Measurements from ENCODE around the gene MIGA2. TPM values are rescaled to one million over a fixed set of nuclear protein-coding genes. Genes with fewer than 3 reads are reported as not detected.
A peak's percentile ranks its signal among the peaks of the same experiment; 100 is the strongest.

MIGA2 gene
- polyA plus RNA-seq, 6 donors from 2014 or later, result 2.7 to 12.8 (median 6.2) TPM

GRCh38 chr9:129060991-129061390, 24.6 kb downstream of the MIGA2 start:
- no peaks in the 10 kb centered on the region for H3K27me3 Mint-ChIP-seq
- H3K9me3 Mint-ChIP-seq, result no peaks in the 10 kb centered on the region
- DNase-seq (no peak), ATAC-seq (ENCODE audit: low read depth in 2 of 2) (no peak)
- H3K27ac Mint-ChIP-seq, result peak overlapping the region in 1 of 6 donors; percentile 1
- no peaks in the 10 kb centered on the region for H3K4me1 Mint-ChIP-seq
- no peak overlapping the region for H3K4me3 Mint-ChIP-seq
- H3K36me3 Mint-ChIP-seq, result peaks cover 0 to 6% of the 10 kb centered on the region in 2 donors

- no peak for DNase-seq
- no peak for ATAC-seq (ENCODE audit: low read depth in 2 of 2)
- H3K4me3 Mint-ChIP-seq, result no peak overlapping the region
- H3K9me3 Mint-ChIP-seq, result no peaks in the 10 kb centered on the region
- H3K27ac Mint-ChIP-seq, result no peak overlapping the region
- H3K4me1 Mint-ChIP-seq, result peaks cover under 1 to 1% (median under 1%) of the 10 kb centered on the region in 3 donors
- H3K36me3 Mint-ChIP-seq, result peaks cover 0 to 6% of the 10 kb centered on the region in 2 donors
- H3K27me3 Mint-ChIP-seq, result no peaks in the 10 kb centered on the region
Measured at GRCh38 chr9:129063061-129063460, 26.6 kb downstream of the MIGA2 start.

DNA sequence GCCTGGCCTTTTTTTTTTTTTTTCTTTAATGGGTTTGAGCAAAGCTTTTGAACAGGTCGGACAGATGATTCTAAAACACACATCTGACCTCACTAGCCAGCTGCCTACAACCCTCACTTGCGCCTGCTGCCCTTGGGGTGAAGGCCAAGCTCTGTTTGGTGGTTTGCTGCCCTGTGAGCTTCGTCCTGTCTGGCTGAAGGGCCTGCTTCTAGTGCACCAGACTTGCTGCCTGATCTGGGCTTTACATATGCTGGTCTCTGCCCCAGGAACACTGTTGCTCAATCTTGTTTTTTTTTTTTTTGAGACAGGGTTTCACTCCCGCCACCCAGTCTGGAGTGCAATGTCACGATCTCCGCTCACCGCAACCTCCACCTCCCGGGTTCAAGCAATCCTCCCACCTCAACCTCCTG, 28.1 kb downstream of the MIGA2 start:
- H3K27ac Mint-ChIP-seq, result no peak overlapping the region
- H3K4me3 Mint-ChIP-seq, result no peak overlapping the region
- no peaks in the 10 kb centered on the region for H3K27me3 Mint-ChIP-seq
- no peak for DNase-seq
- no peak for ATAC-seq (ENCODE audit: low read depth in 2 of 2)
- H3K9me3 Mint-ChIP-seq, result no peaks in the 10 kb centered on the region
- peaks cover 0 to 6% of the 10 kb centered on the region in 2 donors for H3K36me3 Mint-ChIP-seq
- peaks cover 14 to 16% (median 14%) of the 10 kb centered on the region in 3 donors for H3K4me1 Mint-ChIP-seq

GRCh38 chr9:129068110-129068509, 31.7 kb downstream of the MIGA2 start:
- peaks cover 0 to 6% of the 10 kb centered on the region in 2 donors for H3K36me3 Mint-ChIP-seq
- H3K4me1 Mint-ChIP-seq, result peaks cover 19 to 38% (median 31%) of the 10 kb centered on the region in 3 donors
- H3K4me3 Mint-ChIP-seq, result peak overlapping the region in 6 of 8 donors; percentile 61 to 87 (median 83)
- DNase-seq (no peak), ATAC-seq (ENCODE audit: low read depth in 2 of 2) (no peak)
- H3K27ac Mint-ChIP-seq, result peak overlapping the region in 5 of 6 donors; percentile 84 to 96 (median 94)
- no peaks in the 10 kb centered on the region for H3K9me3 Mint-ChIP-seq
- H3K27me3 Mint-ChIP-seq, result no peaks in the 10 kb centered on the region

GRCh38 chr9:129068990-129069861, 32.8 kb downstream of the MIGA2 start:
- peak overlapping the region; percentile 61 to 94 (median 84) for H3K4me3 Mint-ChIP-seq
- no peaks in the 10 kb centered on the region for H3K9me3 Mint-ChIP-seq
- no peaks in the 10 kb centered on the region for H3K27me3 Mint-ChIP-seq
- peak overlapping the region; percentile 84 to 96 (median 94) for H3K27ac Mint-ChIP-seq
- DNase-seq (peak; percentile 84), ATAC-seq (ENCODE audit: low read depth in 2 of 2) (peak; percentile 100)
- H3K36me3 Mint-ChIP-seq, result no peaks in the 10 kb centered on the region
- peaks cover 19 to 38% (median 31%) of the 10 kb centered on the region in 3 donors for H3K4me1 Mint-ChIP-seq

DNA sequence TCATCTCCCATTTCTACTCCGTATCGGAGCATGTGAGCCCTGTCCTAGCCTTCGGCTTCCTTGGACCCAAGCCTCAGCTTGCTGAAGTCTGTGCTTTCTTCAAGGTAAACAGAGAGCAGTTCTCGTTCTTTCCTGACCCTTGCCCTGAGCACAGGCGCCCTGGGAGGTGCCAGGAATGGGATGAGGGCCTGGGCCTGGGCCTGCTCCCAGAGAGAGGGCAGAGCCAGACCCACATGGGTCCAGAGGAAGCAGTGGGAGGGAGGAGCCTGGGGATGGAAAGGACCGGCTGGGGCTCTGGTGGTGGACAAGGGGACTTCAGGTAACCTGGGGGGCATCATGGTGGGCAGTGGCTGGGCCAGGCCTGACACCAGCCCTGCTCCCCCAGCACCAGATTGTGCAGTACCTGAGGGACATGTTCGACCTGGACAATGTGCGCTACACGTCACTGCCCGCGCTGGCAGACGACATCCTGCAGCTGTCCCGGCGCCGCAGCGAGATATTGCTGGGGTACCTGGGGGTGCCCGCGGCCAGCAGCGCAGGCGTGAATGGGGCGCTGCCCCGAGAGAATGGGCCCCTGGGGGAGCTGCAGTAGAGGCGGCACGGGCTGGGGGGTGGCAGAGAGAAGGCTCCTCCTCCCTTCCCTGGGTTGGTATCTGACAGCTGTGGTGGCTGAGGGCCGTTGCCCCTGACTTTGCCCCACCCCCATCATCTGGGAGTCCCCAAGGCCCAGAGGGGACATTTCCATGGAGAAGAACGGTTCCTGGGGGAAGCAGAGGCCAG, 33.6 kb downstream of the MIGA2 start:
- ATAC-seq (ENCODE audit: low read depth in 2 of 2) (no peak), DNase-seq (no peak)
- peak overlapping the region; percentile 61 to 94 (median 84) for H3K4me3 Mint-ChIP-seq
- no peaks in the 10 kb centered on the region for H3K36me3 Mint-ChIP-seq
- H3K27ac Mint-ChIP-seq, result peak overlapping the region in 2 of 6 donors; percentile 94 to 96
- H3K4me1 Mint-ChIP-seq, result peaks cover 19 to 38% (median 31%) of the 10 kb centered on the region in 3 donors
- H3K27me3 Mint-ChIP-seq, result no peaks in the 10 kb centered on the region
- H3K9me3 Mint-ChIP-seq, result no peaks in the 10 kb centered on the region

GRCh38 chr9:129070696-129071525, 34.5 kb downstream of the MIGA2 start:
- Mint-ChIP-seq H3K36me3 (no peaks in the 10 kb centered on the region), H3K4me1 (peaks cover 19 to 38% (median 31%) of the 10 kb centered on the region in 3 donors)

GRCh38 chr9:129071526-129072126, 35.2 kb downstream of the MIGA2 start:
- DNase-seq (no peak), ATAC-seq (ENCODE audit: low read depth in 2 of 2) (no peak)
- no peak overlapping the region for H3K27ac Mint-ChIP-seq
- H3K27me3 Mint-ChIP-seq, result no peaks in the 10 kb centered on the region
- no peak overlapping the region for H3K4me3 Mint-ChIP-seq
- no peaks in the 10 kb centered on the region for H3K36me3 Mint-ChIP-seq
- H3K9me3 Mint-ChIP-seq, result no peaks in the 10 kb centered on the region
- H3K4me1 Mint-ChIP-seq, result peaks cover 19 to 38% (median 31%) of the 10 kb centered on the region in 3 donors

More at GRCh38 chr9:129070696-129071525, 34.5 kb downstream of the MIGA2 start:
- Mint-ChIP-seq H3K27ac (peak overlapping the region in 2 of 6 donors; percentile 24 to 42), H3K4me3 (peak overlapping the region in 1 of 8 donors; percentile 53), H3K27me3 (no peaks in the 10 kb centered on the region), H3K9me3 (no peaks in the 10 kb centered on the region)
- DNase-seq (no peak), ATAC-seq (ENCODE audit: low read depth in 2 of 2) (no peak)

DNA sequence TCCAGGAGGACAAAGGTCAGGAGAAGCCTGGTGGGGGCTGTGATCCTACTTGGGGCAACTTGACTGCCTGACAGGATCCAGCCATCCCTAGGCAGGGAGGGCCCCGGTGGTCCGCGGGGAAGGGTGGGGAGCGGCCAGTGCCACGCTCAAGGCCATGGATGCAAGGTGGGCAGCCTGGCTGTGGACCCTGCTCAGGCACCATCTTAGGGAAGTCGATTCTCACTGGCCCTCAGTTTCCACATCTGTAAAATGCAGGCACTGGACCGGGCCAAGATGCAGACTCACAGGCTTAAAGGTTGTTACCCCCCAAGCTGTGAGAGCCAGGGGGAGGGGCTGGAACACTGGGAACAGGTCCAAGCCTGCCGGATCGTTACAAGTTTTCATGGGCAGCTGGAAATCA, 35.7 kb downstream of the MIGA2 start:
- no peaks in the 10 kb centered on the region for H3K27me3 Mint-ChIP-seq

DNA sequence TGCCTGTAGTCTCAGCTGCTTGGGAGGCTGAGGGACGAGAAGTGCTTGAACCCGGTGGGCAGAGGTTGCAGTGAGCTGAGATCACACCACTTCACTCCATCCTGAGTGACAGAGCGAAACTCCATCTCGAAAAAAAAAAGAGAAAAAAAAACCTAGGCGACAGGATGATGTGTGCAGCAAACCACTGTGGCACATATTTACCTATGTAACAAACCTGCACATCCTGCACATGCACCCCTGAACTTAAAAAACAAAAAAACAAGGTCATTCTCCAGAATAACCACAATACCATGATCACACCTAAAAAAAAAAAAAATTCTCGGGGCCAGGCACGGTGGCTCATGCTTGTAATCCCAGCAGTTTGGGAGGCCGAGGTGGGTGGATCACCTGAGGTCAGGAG, 37.0 kb downstream of the MIGA2 start:
- peaks cover 15 to 34% (median 26%) of the 10 kb centered on the region in 3 donors for H3K4me1 Mint-ChIP-seq
- no peak overlapping the region for H3K27ac Mint-ChIP-seq
- H3K27me3 Mint-ChIP-seq, result no peaks in the 10 kb centered on the region
- ATAC-seq (ENCODE audit: low read depth in 2 of 2) (no peak), DNase-seq (no peak)
- H3K9me3 Mint-ChIP-seq, result no peaks in the 10 kb centered on the region
- H3K36me3 Mint-ChIP-seq, result no peaks in the 10 kb centered on the region
- H3K4me3 Mint-ChIP-seq, result no peak overlapping the region

More for the DNA sequence above, 35.7 kb downstream of the MIGA2 start:
- Mint-ChIP-seq H3K36me3 (no peaks in the 10 kb centered on the region), H3K27ac (no peak overlapping the region), H3K4me1 (peaks cover 19 to 38% (median 31%) of the 10 kb centered on the region in 3 donors), H3K9me3 (no peaks in the 10 kb centered on the region), H3K4me3 (no peak overlapping the region)
- no peak for ATAC-seq (ENCODE audit: low read depth in 2 of 2)
- DNase-seq, result no peak

GRCh38 chr9:129074106-129074505, 37.7 kb downstream of the MIGA2 start:
- no peak for DNase-seq
- Mint-ChIP-seq H3K9me3 (no peaks in the 10 kb centered on the region), H3K4me3 (no peak overlapping the region), H3K36me3 (no peaks in the 10 kb centered on the region), H3K27me3 (no peaks in the 10 kb centered on the region), H3K4me1 (peaks cover 9 to 27% (median 19%) of the 10 kb centered on the region in 3 donors), H3K27ac (no peak overlapping the region)
- no peak for ATAC-seq (ENCODE audit: low read depth in 2 of 2)

DNA sequence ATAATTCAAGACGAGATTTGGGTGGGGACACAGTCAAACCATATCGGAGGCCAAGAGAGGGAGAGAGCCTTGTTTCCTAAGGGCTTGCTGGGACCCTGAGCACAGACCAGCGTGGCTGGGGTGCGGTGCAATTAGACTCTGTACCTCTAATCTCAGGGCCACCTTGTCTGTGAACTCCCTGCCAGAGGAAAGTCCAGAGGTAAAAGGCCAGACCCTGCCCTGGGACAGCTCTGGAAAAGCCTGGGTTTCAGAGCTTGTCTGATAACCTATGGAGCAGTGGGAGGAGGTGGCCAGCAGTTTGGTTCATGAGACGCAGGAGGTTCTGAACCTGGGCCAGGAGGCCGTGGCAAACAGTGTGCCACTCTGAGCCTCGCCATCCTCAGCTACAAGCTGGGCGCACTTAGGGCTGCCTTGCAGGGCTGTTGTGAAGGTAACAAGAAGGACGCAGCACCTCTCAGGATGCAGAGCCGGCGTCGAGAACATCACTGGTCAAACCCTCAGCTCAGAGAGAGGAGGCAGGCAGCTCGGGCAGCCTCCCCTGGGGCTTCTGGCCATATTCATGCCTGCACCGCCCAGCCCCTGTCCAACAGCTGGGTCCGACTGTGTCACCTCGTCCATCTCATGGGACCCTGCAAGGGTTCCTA, 39.7 kb downstream of the MIGA2 start:
- no peak for ATAC-seq (ENCODE audit: low read depth in 2 of 2)
- H3K9me3 Mint-ChIP-seq, result no peaks in the 10 kb centered on the region
- H3K27me3 Mint-ChIP-seq, result no peaks in the 10 kb centered on the region
- peaks cover 0 to 21% (median 10%) of the 10 kb centered on the region in 3 donors for H3K4me1 Mint-ChIP-seq
- DNase-seq, result no peak
- peak overlapping the region in 1 of 8 donors; percentile 51 for H3K4me3 Mint-ChIP-seq
- no peaks in the 10 kb centered on the region for H3K36me3 Mint-ChIP-seq
- H3K27ac Mint-ChIP-seq, result peak overlapping the region in 2 of 6 donors; percentile 24 to 76
